ENCODE measurements around the gene SLC6A20.

- TF ChIP-seq CTCF (IDR thresholded peaks at IDR 0.05) (no peak), POLR2AphosphoS5 (IDR thresholded peaks at IDR 0.05; ENCODE audit: insufficient read depth in 1 of 2, low read depth in 1 of 2) (no peak)
These were observed 48.3 kb downstream of the SLC6A20 start for GRCh38 chr3:45748068-45748467.
